ENCODE results near the gene PIK3IP1.

DNA sequence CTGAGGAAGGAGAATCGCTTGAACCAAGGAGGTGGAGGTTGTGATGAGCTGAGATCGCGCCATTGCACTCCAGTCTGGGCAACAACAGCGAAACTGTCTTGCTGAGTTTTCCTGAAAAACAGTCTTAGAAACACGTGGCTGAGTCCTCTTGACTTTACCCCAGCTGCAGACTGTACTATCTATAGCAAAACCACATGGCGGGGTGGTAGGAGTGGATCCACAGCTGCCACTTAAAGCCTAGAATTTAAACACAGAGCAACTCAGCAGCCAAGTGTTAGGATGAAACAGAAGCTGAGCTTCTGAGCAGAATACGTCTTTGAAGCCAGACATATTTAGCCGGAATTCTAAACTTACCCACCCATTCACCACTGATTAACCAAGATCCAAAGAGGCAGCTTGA, 39.7 kb upstream of the PIK3IP1 start:
- TF ChIP-seq, protein P1, sequence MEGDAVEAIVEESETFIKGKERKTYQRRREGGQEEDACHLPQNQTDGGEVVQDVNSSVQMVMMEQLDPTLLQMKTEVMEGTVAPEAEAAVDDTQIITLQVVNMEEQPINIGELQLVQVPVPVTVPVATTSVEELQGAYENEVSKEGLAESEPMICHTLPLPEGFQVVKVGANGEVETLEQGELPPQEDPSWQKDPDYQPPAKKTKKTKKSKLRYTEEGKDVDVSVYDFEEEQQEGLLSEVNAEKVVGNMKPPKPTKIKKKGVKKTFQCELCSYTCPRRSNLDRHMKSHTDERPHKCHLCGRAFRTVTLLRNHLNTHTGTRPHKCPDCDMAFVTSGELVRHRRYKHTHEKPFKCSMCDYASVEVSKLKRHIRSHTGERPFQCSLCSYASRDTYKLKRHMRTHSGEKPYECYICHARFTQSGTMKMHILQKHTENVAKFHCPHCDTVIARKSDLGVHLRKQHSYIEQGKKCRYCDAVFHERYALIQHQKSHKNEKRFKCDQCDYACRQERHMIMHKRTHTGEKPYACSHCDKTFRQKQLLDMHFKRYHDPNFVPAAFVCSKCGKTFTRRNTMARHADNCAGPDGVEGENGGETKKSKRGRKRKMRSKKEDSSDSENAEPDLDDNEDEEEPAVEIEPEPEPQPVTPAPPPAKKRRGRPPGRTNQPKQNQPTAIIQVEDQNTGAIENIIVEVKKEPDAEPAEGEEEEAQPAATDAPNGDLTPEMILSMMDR (IDR thresholded peaks at IDR 0.05), result no peak
- TF ChIP-seq POLR2AphosphoS5 (IDR thresholded peaks at IDR 0.05) (no peak), POLR2A (IDR thresholded peaks at IDR 0.05) (no peak)
